Right atrium auricular region (tissue), 2 donors: Measurements from ENCODE around the gene PIK3R6. TPM values are rescaled to one million over a fixed set of nuclear protein-coding genes. Genes with fewer than 3 reads are reported as not detected.

ENCODE experiments used
- DNase-seq: peaks from one replicate; pipeline ENCODE4 v3.0.0-alpha.2; 2019; ENCODE audit warnings: low spot score
- H3K27ac ChIP-seq, 2 donors: fragments of 200-600 bp; sonication (generic); 1 replicate in 1 of 2; 2 replicates in 1 of 2; pipeline ENCODE4 v1.5.1; 2016 to 2019
- H3K27me3 ChIP-seq, 2 donors: fragments of 200-600 bp; sonication (generic); one replicate each; pipeline versions ENCODE4 v1.5.1 to v1.6.0; 2017 to 2019
- H3K36me3 ChIP-seq: fragments of 200-600 bp; sonication (generic); one replicate; pipeline ENCODE4 v1.5.1; 2016
- H3K4me1 ChIP-seq, 2 donors: fragments of 200-600 bp; sonication (generic); one replicate each; pipeline versions ENCODE4 v1.5.1 to v1.6.0; 2017 to 2019
- H3K4me3 ChIP-seq, 2 donors: fragments of 200-600 bp; sonication (generic); 1 replicate in 1 of 2; 2 replicates in 1 of 2; pipeline ENCODE4 v1.5.1; 2017 to 2019; ENCODE audit warnings: mild to moderate bottlenecking in 1 of 2, moderate library complexity in 1 of 2
- H3K9me3 ChIP-seq, 2 donors: fragments of 200-600 bp; sonication (generic); one replicate each; pipeline ENCODE4 v1.5.1; 2019
- CTCF ChIP-seq, 2 donors: fragments of 200-600 bp; sonication (generic); IDR thresholded peaks; one replicate each; pipeline ENCODE4 v1.5.1; 2019; ENCODE audit warnings: antibody characterized with exemption in 2 of 2
- total RNA-seq, 2 donors: library from RNA; depleted of rRNA; stranded (reverse); fragments of >200 nt; gene quantifications; one replicate each; pipeline ENCODE4 v1.1.0, GENCODE V29; 2016

PIK3R6 gene
- total RNA-seq = under 1 TPM in 1 of 2 donors, not detected in 1; 0.51 TPM

GRCh38 chr17:8867361-8867981 is at the start of gene PIK3R6:
Gene PIK3R6 (minus strand): TSS chr17:8867674. CDS start chr17:8849794, 17,880 bp downstream.
- Histone ChIP-seq H3K27ac (no peak within 1 kb of the TSS), H3K9me3 (no peaks in the 10 kb centered on the region), H3K4me1 (peaks cover 0 to 6% of the 10 kb centered on the region in 2 donors), H3K27me3 (no peaks in the 10 kb centered on the region), H3K4me3 (peak within 1 kb of the TSS; percentile 18 to 35), H3K36me3 (no peaks in the 10 kb centered on the region)
- TF ChIP-seq CTCF (IDR thresholded peaks at IDR 0.05) = no peak
- no peak for DNase-seq

GRCh38 chr17:8916466-8916865 is 49.0 kb upstream of the PIK3R6 start:
- no peak overlapping the region for H3K4me3 ChIP-seq
- no peak for DNase-seq
- H3K36me3 ChIP-seq = no peaks in the 10 kb centered on the region
- peaks cover 5 to 21% of the 10 kb centered on the region in 2 donors for H3K9me3 ChIP-seq
- no peak for TF ChIP-seq CTCF (IDR thresholded peaks at IDR 0.05)
- no peaks in the 10 kb centered on the region for H3K4me1 ChIP-seq
- H3K27me3 ChIP-seq = no peaks in the 10 kb centered on the region
- H3K27ac ChIP-seq = peak overlapping the region in 1 of 2 donors; percentile 39

GRCh38 chr17:8914554-8914953 is 47.1 kb upstream of the PIK3R6 start:
- H3K27ac ChIP-seq = no peak overlapping the region
- H3K4me3 ChIP-seq = no peak overlapping the region
- H3K27me3 ChIP-seq = no peaks in the 10 kb centered on the region
- no peaks in the 10 kb centered on the region for H3K4me1 ChIP-seq
- no peak for DNase-seq
- H3K9me3 ChIP-seq = peaks cover 5 to 21% of the 10 kb centered on the region in 2 donors
- H3K36me3 ChIP-seq = no peaks in the 10 kb centered on the region
- TF ChIP-seq CTCF (IDR thresholded peaks at IDR 0.05) = no peak

GRCh38 chr17:8913879-8914278 is 46.4 kb upstream of the PIK3R6 start:
- Histone ChIP-seq H3K9me3 (peaks cover 5 to 21% of the 10 kb centered on the region in 2 donors), H3K4me3 (no peak overlapping the region), H3K36me3 (no peaks in the 10 kb centered on the region), H3K27me3 (no peaks in the 10 kb centered on the region), H3K4me1 (no peaks in the 10 kb centered on the region), H3K27ac (no peak overlapping the region)
- DNase-seq = no peak
- no peak for TF ChIP-seq CTCF (IDR thresholded peaks at IDR 0.05)

- Histone ChIP-seq H3K4me1 (no peaks in the 10 kb centered on the region), H3K27me3 (no peaks in the 10 kb centered on the region), H3K9me3 (peaks cover 5 to 13% of the 10 kb centered on the region in 2 donors), H3K27ac (no peak overlapping the region), H3K36me3 (no peaks in the 10 kb centered on the region), H3K4me3 (no peak overlapping the region)
- no peak for TF ChIP-seq CTCF (IDR thresholded peaks at IDR 0.05)
- DNase-seq = no peak
Measured at GRCh38 chr17:8913091-8913490, 45.6 kb upstream of the PIK3R6 start.
